Lower leg skin (tissue), 4 donors: Measurements from ENCODE around the gene HLA-F. TPM values are rescaled to one million over a fixed set of nuclear protein-coding genes. Genes with fewer than 3 reads are reported as not detected.
A peak's percentile ranks its signal among the peaks of the same experiment; 100 is the strongest.

Source experiments
- DNase-seq, 2 donors: peaks; one replicate each; pipeline ENCODE4 v3.0.0-alpha.2; 2019; ENCODE audit warnings: low spot score in 2 of 2
- H3K4me3 ChIP-seq: fragments of 200-600 bp; sonication (generic); 2 replicates; pipeline ENCODE4 v1.5.1; 2017; ENCODE audit warnings: mild to moderate bottlenecking, low read depth; ENCODE audit not compliant: poor library complexity, severe bottlenecking
- CTCF ChIP-seq, 3 donors: fragments of 450-650 bp; IDR thresholded peaks; one replicate each; pipeline ENCODE4 v1.5.1; 2016; ENCODE audit warnings: antibody characterized with exemption in 3 of 3, mild to moderate bottlenecking in 3 of 3, moderate library complexity in 2 of 3
- POLR2A ChIP-seq, 2 donors: fragments of 450-650 bp; IDR thresholded peaks; one replicate each; pipeline ENCODE4 v1.6.1; 2016 to 2017; ENCODE audit warnings: antibody characterized with exemption in 2 of 2, mild to moderate bottlenecking in 1 of 2, moderate library complexity in 1 of 2
- whole genome bisulfite sequencing, 2 donors: methylation state at CpG; one replicate each; pipeline ENCODE4 v1.1.5; 2018; 5-methylcytosine and 5-hydroxymethylcytosine counted together
- intact Hi-C: fragments of 100-400 bp; cut with DNase I; formaldehyde crosslinking; loops from one replicate; pipeline ENCODE4 v1.15.0; 2023; ENCODE audit warnings: low total_unique reads
- total RNA-seq, 4 donors: library from RNA; depleted of rRNA; stranded (reverse); fragments of >200 nt; gene quantifications; one replicate each; pipeline ENCODE4 v1.1.0, GENCODE V29; 2016

The HLA-F gene
- total RNA-seq, 4 donors from 2014 or later = 65.9 to 97.8 (median 92.9) TPM

- peak; percentile 55 to 85 for DNase-seq
- peak in 1 of 3 donors; percentile 43 for TF ChIP-seq CTCF (IDR thresholded peaks at IDR 0.05)
- TF ChIP-seq POLR2A (IDR thresholded peaks at IDR 0.05) = no peak
- WGBS, 2 donors = 48 to 51% methylated on average over 9 of the region's 9 CpGs
- no peak overlapping the region for H3K4me3 ChIP-seq
- intact Hi-C loops = no loop called here
These were observed 14.7 kb downstream of the HLA-F start for GRCh38 chr6:29737707-29738630.

DNA sequence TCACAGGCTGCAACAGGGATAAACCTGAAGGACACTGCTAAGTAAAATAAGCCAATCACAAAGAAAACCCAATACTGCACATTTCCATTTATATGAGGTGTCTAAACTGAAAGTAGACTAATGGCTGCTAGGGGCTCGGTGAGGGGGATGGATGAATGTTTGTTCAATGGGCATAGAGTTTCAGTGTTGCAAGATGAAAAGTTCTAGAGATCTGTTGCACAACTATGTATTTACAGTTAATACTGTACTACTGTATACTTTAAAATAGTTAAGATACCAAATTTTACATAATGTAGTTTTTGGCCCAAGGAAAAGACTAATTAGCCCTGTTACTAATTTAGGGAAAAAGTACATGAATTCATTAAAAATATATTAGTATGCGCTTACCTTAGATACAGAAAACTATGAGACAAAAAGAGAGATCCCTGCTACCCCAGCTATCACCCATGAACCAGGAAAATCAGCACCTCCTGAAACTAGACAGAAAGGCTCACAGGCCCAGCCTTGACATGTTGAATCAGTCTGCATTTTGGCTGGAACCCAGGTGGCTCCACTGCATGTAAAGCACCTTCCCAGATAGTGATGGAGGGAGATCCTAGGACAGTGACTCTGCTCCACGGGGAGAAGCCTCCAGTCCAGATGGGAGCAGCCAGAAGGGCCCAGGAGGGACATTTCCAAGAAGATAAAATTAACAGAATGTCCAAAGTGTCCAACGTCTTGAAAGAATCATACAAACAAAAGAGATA is 16.1 kb downstream of the HLA-F start:
- H3K4me3 ChIP-seq = no peak overlapping the region
- DNase-seq = peak; percentile 4 to 75
- intact Hi-C loops = no loop called here
- no peak for TF ChIP-seq CTCF (IDR thresholded peaks at IDR 0.05)
- TF ChIP-seq POLR2A (IDR thresholded peaks at IDR 0.05) = no peak
- 50 to 64% methylated on average over 4 of the region's 4 CpGs for WGBS, 2 donors

DNA sequence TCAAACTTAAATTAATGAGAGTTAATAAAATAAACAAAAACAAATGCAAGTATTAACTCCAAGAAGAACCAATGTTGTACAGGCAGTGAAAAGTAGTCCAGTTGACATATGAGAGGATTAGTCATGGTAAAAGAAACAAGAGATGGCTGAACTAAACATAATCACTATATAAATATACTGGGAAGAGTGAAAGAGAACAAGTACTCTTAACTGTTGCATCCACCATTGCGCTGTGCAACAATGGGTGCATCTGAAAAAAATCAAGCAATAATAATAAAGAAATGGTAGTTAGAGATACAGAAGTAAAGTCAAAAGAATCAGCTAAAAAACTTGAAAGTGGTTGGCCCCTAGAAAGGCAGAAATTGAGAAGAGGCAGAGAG is 16.6 kb downstream of the HLA-F start:
- intact Hi-C loops = no loop called here
- no peak overlapping the region for H3K4me3 ChIP-seq
- WGBS, 2 donors = 100% methylated on average over 1 of the region's 1 CpG
- DNase-seq = no peak
- TF ChIP-seq CTCF (IDR thresholded peaks at IDR 0.05) (no peak), POLR2A (IDR thresholded peaks at IDR 0.05) (no peak)

GRCh38 chr6:29741592-29741991 is 18.4 kb downstream of the HLA-F start:
- DNase-seq = no peak
- H3K4me3 ChIP-seq = no peak overlapping the region
- intact Hi-C loops = no loop called here
- WGBS, 2 donors = 75 to 87% methylated on average over 4 of the region's 4 CpGs
- TF ChIP-seq CTCF (IDR thresholded peaks at IDR 0.05) (no peak), POLR2A (IDR thresholded peaks at IDR 0.05) (no peak)

- 71 to 72% methylated on average over 3 of the region's 4 CpGs for WGBS, 2 donors
- H3K4me3 ChIP-seq = no peak overlapping the region
- intact Hi-C loops = no loop called here
- peak; percentile 11 to 78 for DNase-seq
- TF ChIP-seq CTCF (IDR thresholded peaks at IDR 0.05) (no peak), POLR2A (IDR thresholded peaks at IDR 0.05) (no peak)
These were observed 18.9 kb downstream of the HLA-F start for GRCh38 chr6:29742127-29742526.
